Measurements from ENCODE around the gene AMOTL2. TPM values are rescaled to one million over a fixed set of nuclear protein-coding genes. Genes with fewer than 3 reads are reported as not detected.

The AMOTL2 gene
- polyA plus RNA-seq, 3 donors, result 72.1 to 84.1 (median 82.1) TPM

GRCh38 chr3:134380249-134380648, 6.0 kb upstream of the AMOTL2 start:
- DNase-seq (ENCODE audit: low read depth in 3 of 3, low spot score in 2 of 3), result no peak

- no peak for DNase-seq (ENCODE audit: low read depth in 3 of 3, low spot score in 2 of 3)
These were observed 4.6 kb upstream of the AMOTL2 start for GRCh38 chr3:134378818-134379217.

- DNase-seq (ENCODE audit: low read depth in 3 of 3, low spot score in 2 of 3), result no peak
These were observed 4.1 kb upstream of the AMOTL2 start for GRCh38 chr3:134378384-134378783.

GRCh38 chr3:134377896-134378295, 3.6 kb upstream of the AMOTL2 start:
- DNase-seq (ENCODE audit: low read depth in 3 of 3, low spot score in 2 of 3), result no peak

GRCh38 chr3:134376786-134377426, 2.7 kb upstream of the AMOTL2 start:
- DNase-seq (ENCODE audit: low read depth in 3 of 3, low spot score in 2 of 3), result no peak

GRCh38 chr3:134376385-134376765, 2.1 kb upstream of the AMOTL2 start:
- DNase-seq (ENCODE audit: low read depth in 3 of 3, low spot score in 2 of 3), result no peak

- no peak for DNase-seq (ENCODE audit: low read depth in 3 of 3, low spot score in 2 of 3)
These were observed 1.5 kb upstream of the AMOTL2 start for GRCh38 chr3:134375582-134376384.

GRCh38 chr3:134374791-134375581, 739 bp upstream of the AMOTL2 start:
- no peak for DNase-seq (ENCODE audit: low read depth in 3 of 3, low spot score in 2 of 3)

- peak in 2 of 3 donors; percentile 85 to 87 for DNase-seq (ENCODE audit: low read depth in 3 of 3, low spot score in 2 of 3)
These were observed 759 bp downstream of the AMOTL2 start for GRCh38 chr3:134373271-134374104.

- DNase-seq (ENCODE audit: low read depth in 3 of 3, low spot score in 2 of 3), result no peak
These were observed 1.6 kb downstream of the AMOTL2 start for GRCh38 chr3:134372396-134373270.

GRCh38 chr3:134371542-134372324, 2.5 kb downstream of the AMOTL2 start:
- DNase-seq (ENCODE audit: low read depth in 3 of 3, low spot score in 2 of 3), result no peak

- no peak for DNase-seq (ENCODE audit: low read depth in 3 of 3, low spot score in 2 of 3)
These were observed 3.4 kb downstream of the AMOTL2 start for GRCh38 chr3:134370611-134371531.

GRCh38 chr3:134369861-134370596, 4.2 kb downstream of the AMOTL2 start:
- no peak for DNase-seq (ENCODE audit: low read depth in 3 of 3, low spot score in 2 of 3)

GRCh38 chr3:134369231-134369741, 5.0 kb downstream of the AMOTL2 start:
- DNase-seq (ENCODE audit: low read depth in 3 of 3, low spot score in 2 of 3), result no peak

- DNase-seq (ENCODE audit: low read depth in 3 of 3, low spot score in 2 of 3), result no peak
These were observed 5.5 kb downstream of the AMOTL2 start for GRCh38 chr3:134368751-134369105.

- no peak for DNase-seq (ENCODE audit: low read depth in 3 of 3, low spot score in 2 of 3)
These were observed 6.1 kb downstream of the AMOTL2 start for GRCh38 chr3:134367869-134368750.
